Endometrial microvascular endothelial cells (primary cell): Measurements from ENCODE around the gene FAM174B. TPM values are rescaled to one million over a fixed set of nuclear protein-coding genes. Genes with fewer than 3 reads are reported as not detected.

Source experiments
- in situ Hi-C: cut with HindIII; loops from 2 replicates; pipeline ENCODE4 v1.10.0; 2017; ENCODE audit warnings: low sequenced_read_pairs, low pct_unique_long_range_greater_than_20kb; ENCODE audit errors: inconsistent ontology term
- total RNA-seq: library from RNA; depleted of rRNA; stranded (reverse); fragments of >200 nt; gene quantifications from one replicate; pipeline ENCODE4 v1.2.3, GENCODE V29; 2015; ENCODE audit errors: inconsistent ontology term

The FAM174B gene
- total RNA-seq, 1 donor from 2014 or later, result 0.65 TPM

DNA sequence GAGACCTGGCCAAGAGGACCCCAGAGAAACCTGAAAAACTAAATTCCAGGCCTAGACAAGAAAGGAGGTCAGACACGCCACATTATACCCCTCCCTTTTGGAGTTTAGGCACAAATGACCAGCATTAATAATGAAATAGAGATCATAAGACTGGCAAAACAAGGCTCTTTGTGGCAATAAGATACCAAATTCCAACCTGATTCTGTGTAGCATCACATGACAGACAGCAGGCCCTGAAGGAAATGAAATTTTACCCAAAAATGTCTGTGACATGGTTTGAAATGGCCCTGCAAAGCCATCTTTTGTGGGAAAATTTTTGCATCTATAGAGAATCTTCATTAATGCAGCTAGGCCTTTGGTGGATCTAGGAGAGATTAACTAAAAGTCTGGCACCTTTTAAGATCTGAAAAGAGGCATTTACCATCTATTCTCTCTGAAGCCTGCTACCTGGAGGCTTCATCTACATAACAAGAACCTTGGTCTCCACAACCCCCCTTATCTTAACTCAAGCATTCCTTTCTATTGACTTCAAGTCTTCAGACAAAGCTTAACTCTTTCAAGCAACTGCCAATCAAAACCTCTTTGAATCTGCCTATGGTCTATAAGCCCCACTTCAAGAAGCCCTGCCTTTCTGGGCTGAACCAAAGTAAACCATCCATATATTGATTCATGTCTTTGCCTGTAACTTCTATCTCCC is 8.0 kb downstream of the FAM174B start:
- in situ Hi-C loops, result no loop called here

- in situ Hi-C loops, result no loop called here
Measured at GRCh38 chr15:92646216-92646615, 9.4 kb downstream of the FAM174B start.

GRCh38 chr15:92645731-92646130 is 9.8 kb downstream of the FAM174B start:
- in situ Hi-C loops, result no loop called here

DNA sequence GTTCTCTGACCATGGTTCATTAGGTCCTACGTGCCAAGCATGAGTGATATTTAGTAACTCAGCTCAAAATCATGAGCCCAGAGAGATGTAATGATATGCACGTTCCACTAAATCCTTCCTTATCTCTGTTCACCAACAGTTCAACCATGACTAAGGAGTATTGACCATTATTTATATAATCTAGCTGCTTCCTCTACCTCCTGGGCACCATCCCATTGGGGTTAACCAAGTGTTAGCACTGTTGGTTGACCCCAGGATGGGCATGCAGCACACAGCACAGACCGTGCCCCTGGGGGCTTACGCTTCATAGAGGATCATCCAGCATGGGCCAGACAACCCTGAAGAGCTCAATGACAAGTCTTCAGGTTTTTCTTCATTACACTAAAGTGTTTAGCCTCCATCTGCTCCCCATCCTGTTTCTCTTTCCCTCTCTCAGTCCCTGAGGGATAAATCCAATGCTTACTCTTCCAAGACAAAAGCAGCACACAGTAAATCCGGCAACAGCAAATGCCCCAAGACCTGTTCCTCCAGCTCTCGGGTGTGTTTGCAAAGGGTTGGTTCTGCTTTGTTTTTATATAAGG is 10.4 kb downstream of the FAM174B start:
- in situ Hi-C loops, result no loop called here

DNA sequence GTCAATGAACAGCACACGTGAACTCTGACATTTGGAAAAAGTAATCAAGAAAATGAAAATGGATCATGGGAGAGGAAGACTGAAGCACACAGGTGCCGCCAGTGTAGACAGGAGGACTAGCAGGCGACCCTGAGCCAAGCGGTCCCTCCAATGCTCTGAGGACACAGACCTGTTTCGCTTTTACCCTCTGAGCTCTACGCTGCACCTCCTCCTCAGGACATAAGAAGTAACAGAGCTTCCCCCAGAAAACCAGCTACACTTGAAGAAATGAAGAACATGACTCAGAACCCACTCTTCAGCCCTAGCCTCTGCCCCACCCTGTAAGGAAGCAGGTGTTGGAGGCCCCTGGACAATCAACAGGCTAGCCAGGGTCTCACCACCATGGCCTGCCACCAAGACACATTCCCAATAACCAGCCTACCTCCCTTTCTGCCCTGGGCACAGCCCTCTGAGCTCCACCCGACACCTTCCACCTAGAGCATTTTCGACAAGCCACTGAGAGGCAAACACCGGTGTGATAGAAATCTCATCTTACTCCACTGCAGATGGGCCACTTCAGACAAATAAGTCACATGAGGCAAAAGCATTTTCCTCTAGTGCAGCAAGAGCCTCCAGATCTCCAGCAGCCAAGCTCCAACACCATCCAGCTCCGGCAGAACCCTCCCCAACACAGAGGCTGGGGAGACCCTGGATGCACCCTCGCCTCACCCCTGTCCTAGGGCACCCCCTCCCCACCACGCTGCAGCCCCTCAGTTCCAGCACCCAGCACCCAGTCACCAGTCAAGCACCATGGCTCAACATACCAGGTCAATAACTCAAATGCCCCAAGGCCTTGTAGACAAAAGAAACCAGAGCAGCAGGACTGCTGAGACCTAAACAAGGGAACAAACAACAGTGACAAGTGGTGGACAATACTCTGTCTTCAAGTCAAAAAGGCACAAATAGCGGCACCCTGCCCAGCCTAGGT is 11.4 kb downstream of the FAM174B start:
- in situ Hi-C loops, result no loop called here

DNA sequence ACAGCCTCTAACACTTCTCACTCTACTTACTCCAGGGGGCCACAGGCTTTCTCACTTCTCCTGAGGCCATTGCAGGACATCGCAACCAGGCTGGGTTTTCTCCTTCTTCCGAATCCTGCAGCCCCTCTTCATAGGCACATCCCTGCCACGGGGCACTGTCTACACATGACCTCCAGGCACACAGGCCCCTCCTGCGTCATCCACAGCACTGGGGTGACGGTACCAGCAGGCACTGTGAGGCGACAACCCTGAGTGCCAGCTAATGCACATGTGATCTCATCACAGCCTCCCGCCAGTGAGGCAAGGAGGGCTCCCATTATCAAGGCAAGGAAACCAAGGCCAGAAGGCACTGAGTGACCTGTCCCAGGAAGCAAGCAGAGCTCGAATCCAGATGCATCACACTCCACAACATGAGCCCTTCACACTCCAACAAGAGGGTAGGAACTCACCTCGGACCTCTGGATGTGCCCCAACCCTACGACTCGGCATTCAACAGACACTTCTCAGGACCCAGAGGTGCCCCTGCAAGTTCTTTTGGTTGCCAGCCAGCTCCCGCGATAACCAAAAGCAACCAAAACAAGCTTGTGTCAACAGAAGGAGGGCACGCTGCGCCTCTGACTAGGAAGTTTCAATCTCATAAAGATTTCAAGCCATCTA is 16.7 kb downstream of the FAM174B start:
- in situ Hi-C loops, result no loop called here

GRCh38 chr15:92638291-92638708 is 17.3 kb downstream of the FAM174B start:
- in situ Hi-C loops, result no loop called here

GRCh38 chr15:92637626-92638025 is 17.9 kb downstream of the FAM174B start:
- in situ Hi-C loops, result no loop called here

DNA sequence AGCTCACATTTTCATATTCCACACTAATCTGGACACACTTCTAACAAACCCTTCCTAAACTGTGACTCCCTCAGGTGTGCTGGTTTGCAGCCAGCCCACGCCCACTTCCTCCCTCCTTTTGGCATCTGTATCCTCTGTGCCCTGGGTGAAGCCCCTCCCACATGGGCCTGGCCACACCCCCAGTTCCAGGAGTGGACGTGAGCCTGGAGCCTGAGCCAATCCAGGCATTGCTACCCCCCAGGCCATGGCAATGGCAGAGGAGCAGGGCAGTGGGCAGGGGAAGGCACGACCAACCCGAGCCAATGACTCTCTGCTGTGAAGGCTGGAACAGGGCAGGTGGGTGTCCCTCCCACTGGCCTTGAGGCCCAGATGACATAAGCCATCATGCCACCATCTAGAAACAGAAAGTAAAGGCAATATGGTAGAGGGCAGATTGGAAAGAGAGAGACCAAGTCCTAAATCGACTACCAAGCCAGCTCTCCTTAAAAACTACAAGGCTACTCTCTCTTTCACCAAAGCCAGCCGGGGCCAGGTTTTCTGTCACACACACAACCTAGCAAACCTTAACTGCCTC is 18.6 kb downstream of the FAM174B start:
- in situ Hi-C loops, result no loop called here

- in situ Hi-C loops, result no loop called here
Measured at GRCh38 chr15:92636401-92636907, 19.1 kb downstream of the FAM174B start.

DNA sequence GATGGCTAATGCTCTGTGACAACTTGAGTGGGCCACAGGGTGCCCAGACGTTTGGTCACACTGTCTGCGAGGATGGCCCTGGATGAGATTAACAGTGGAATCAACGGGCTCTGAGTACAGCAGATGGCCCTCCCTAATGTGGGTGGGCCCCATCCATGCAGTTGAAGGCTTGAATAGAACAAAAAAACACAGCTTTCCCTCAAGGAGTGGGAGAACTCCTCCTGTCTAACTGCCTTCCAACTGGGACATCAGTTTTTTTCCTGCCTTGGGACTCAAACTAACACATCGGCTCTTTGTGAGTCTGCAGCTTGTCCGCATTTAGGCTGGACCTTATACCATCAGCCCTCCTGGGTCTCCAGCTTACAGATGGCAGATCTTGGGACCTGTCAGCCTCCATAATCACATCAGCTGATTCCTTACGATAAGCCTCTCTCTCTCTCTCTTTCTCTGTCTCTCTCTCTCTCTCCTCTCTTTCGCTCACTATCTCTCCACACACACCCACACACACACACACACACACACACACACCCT is 20.8 kb downstream of the FAM174B start:
- in situ Hi-C loops, result no loop called here

- in situ Hi-C loops, result no loop called here
Measured at GRCh38 chr15:92634060-92634459, 21.5 kb downstream of the FAM174B start.

- in situ Hi-C loops, result no loop called here
Measured at GRCh38 chr15:92633418-92633817, 22.2 kb downstream of the FAM174B start.

- in situ Hi-C loops, result no loop called here
Measured at GRCh38 chr15:92633001-92633400, 22.6 kb downstream of the FAM174B start.

- in situ Hi-C loops, result no loop called here
Measured at GRCh38 chr15:92631721-92632120, 23.9 kb downstream of the FAM174B start.

- in situ Hi-C loops, result no loop called here
Measured at GRCh38 chr15:92629975-92630626, 25.5 kb downstream of the FAM174B start.

DNA sequence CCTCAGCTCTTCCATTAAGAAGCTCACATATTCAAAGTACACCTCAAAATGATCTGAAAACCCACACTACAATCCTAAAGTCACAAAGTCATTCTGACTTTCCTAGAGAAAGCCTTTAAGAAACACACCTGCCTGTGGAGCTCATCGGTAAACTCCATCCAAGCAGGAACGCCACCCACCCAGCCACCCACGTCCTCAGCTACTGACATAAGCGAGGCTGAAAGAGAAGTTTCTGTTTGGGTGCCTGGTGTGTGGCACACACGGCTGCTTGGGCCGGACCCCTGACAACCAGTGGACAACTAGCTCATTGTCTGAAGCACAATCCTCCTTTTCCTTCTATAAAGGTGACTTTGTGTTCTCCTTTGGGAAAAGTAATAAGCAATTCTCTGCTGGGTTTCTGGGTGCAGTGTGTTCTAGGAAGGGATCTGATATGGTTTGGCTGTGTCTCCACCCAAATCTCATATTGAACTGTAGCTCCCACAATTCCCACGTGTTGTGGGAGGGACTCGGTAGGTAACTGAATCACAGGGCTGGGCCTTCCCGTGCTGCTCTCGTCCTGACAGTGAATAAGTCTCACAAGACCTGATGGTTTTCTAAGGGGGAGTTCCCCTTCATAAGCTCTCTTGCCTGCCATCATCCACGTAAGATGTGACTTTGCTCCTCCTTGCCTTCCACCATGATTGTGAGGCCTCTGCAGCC is 26.1 kb downstream of the FAM174B start:
- in situ Hi-C loops, result no loop called here
